OCI-LY1 (cell line): Measurements from ENCODE around the gene TMEM203.

Experiments used
- H2AFZ ChIP-seq: fragments of 200-600 bp; sonication (generic), shearing (Covaris generic); 2 replicates; pipeline ENCODE4 v1.6.0; 2014; ENCODE audit warnings: antibody characterized with exemption, mild to moderate bottlenecking, low read length
- H3F3A ChIP-seq: fragments of 200-600 bp; sonication (generic), shearing (Covaris generic); 2 replicates; pipeline ENCODE4 v1.6.0; 2014; ENCODE audit warnings: mild to moderate bottlenecking, antibody characterized with exemption, low read length, moderate library complexity; ENCODE audit not compliant: insufficient read depth
- H3K27ac ChIP-seq: fragments of 200-600 bp; sonication (generic); 2 replicates; pipeline ENCODE4 v1.5.1; 2014; ENCODE audit warnings: low read length, mixed run types, mild to moderate bottlenecking, low read depth; ENCODE audit not compliant: poor library complexity, severe bottlenecking
- H3K27me3 ChIP-seq: fragments of 200-600 bp; sonication (generic); 2 replicates; pipeline ENCODE4 v1.6.0; 2014; ENCODE audit warnings: antibody characterized with exemption, mild to moderate bottlenecking, low read length, moderate library complexity; ENCODE audit not compliant: insufficient read depth
- H3K36me3 ChIP-seq: fragments of 200-600 bp; sonication (generic); 2 replicates; pipeline ENCODE4 v1.6.1; 2014; ENCODE audit warnings: mild to moderate bottlenecking, antibody characterized with exemption, low read length, moderate library complexity, mixed read lengths; ENCODE audit not compliant: insufficient read depth
- H3K4me1 ChIP-seq: fragments of 200-600 bp; sonication (generic); 2 replicates; pipeline ENCODE4 v1.5.1; 2014; ENCODE audit warnings: mild to moderate bottlenecking, low read length, moderate library complexity; ENCODE audit not compliant: insufficient read depth, severe bottlenecking
- H3K4me2 ChIP-seq: fragments of 200-600 bp; sonication (generic), shearing (Covaris generic); 2 replicates; pipeline ENCODE4 v1.6.1; 2014; ENCODE audit warnings: low read length
- H3K4me3 ChIP-seq: fragments of 200-600 bp; sonication (generic); 2 replicates; pipeline ENCODE4 v1.5.1; 2014; ENCODE audit warnings: low read length, low read depth, mild to moderate bottlenecking, mixed read lengths; ENCODE audit not compliant: poor library complexity, severe bottlenecking
- H3K79me2 ChIP-seq: fragments of 200-600 bp; shearing (Covaris generic); 2 replicates; pipeline ENCODE4 v1.6.1; 2016; ENCODE audit warnings: mixed run types, low read length, mixed read lengths; ENCODE audit not compliant: insufficient read depth
- H3K9ac ChIP-seq: fragments of 200-600 bp; sonication (generic), shearing (Covaris generic); 2 replicates; pipeline ENCODE4 v1.6.1; 2014; ENCODE audit warnings: mild to moderate bottlenecking, low read length, mixed read lengths
- H3K9me2 ChIP-seq: fragments of 200-600 bp; sonication (generic), shearing (Covaris generic); 2 replicates; pipeline ENCODE4 v1.6.1; 2014; ENCODE audit warnings: low read depth, mild to moderate bottlenecking, low read length, mixed read lengths
- H3K9me3 ChIP-seq: fragments of 200-600 bp; shearing (Covaris generic); 2 replicates; pipeline ENCODE4 v1.6.1; 2014; ENCODE audit warnings: low read length, mixed read lengths
- H4K20me1 ChIP-seq: fragments of 200-600 bp; sonication (generic), shearing (Covaris generic); 2 replicates; pipeline ENCODE4 v1.6.0; 2016; ENCODE audit warnings: mild to moderate bottlenecking, low read length; ENCODE audit not compliant: insufficient read depth
- CTCF ChIP-seq: fragments of 200-600 bp; sonication (generic), shearing (Covaris generic); IDR thresholded peaks from 2 replicates; pipeline ENCODE4 v1.5.1; 2017; ENCODE audit warnings: mild to moderate bottlenecking, antibody characterized with exemption, low read length, moderate library complexity, mixed read lengths
- EZH2 ChIP-seq: fragments of 200-600 bp; sonication (generic), shearing (Covaris generic); IDR thresholded peaks from 2 replicates; pipeline ENCODE4 v1.8.0; 2017; ENCODE audit warnings: borderline replicate concordance, mixed run types, mild to moderate bottlenecking, antibody characterized with exemption, low read length, moderate library complexity, mixed read lengths

TMEM203 gene

GRCh38 chr9:137157618-137158415 lies 47.6 kb downstream of the TMEM203 start:
- Histone ChIP-seq H3K36me3 (no peaks in the 10 kb centered on the region), H3K27me3 (peaks cover 23% of the 10 kb centered on the region), H3F3A (no peaks in the 10 kb centered on the region), H3K4me1 (peaks cover 7% of the 10 kb centered on the region), H3K9me2 (no peaks in the 10 kb centered on the region), H2AFZ (no peak overlapping the region), H3K4me3 (no peak overlapping the region), H3K27ac (no peak overlapping the region), H3K4me2 (no peak overlapping the region), H3K79me2 (no peaks in the 10 kb centered on the region), H3K9me3 (no peaks in the 10 kb centered on the region), H4K20me1 (no peaks in the 10 kb centered on the region), H3K9ac (no peak overlapping the region)
- TF ChIP-seq EZH2 (no peak), CTCF (no peak)

GRCh38 chr9:137156567-137157375 lies 48.7 kb downstream of the TMEM203 start:
- peak overlapping the region; percentile 61; the same call in 1 of the 2 replicates for H3K4me2 ChIP-seq
- no peaks in the 10 kb centered on the region for H4K20me1 ChIP-seq
- H3K36me3 ChIP-seq, result no peaks in the 10 kb centered on the region
- no peaks in the 10 kb centered on the region for H3F3A ChIP-seq
- H2AFZ ChIP-seq, result no peak overlapping the region
- H3K4me3 ChIP-seq, result peak overlapping the region; percentile 50
- H3K27me3 ChIP-seq, result peaks cover 23% of the 10 kb centered on the region
- no peak overlapping the region for H3K9ac ChIP-seq
- H3K9me3 ChIP-seq, result no peaks in the 10 kb centered on the region
- H3K4me1 ChIP-seq, result peaks cover 7% of the 10 kb centered on the region
- TF ChIP-seq CTCF, result no peak
- TF ChIP-seq EZH2, result no peak
- H3K9me2 ChIP-seq, result no peaks in the 10 kb centered on the region
- no peak overlapping the region for H3K27ac ChIP-seq
- H3K79me2 ChIP-seq, result no peaks in the 10 kb centered on the region
